ENCODE data around the gene ATG13. TPM values are rescaled to one million over a fixed set of nuclear protein-coding genes. Genes with fewer than 3 reads are reported as not detected.

ATG13 gene
- total RNA-seq, 6 experiments from 2014 or later: 64.2 to 94.0 (median 85.3) TPM

DNA sequence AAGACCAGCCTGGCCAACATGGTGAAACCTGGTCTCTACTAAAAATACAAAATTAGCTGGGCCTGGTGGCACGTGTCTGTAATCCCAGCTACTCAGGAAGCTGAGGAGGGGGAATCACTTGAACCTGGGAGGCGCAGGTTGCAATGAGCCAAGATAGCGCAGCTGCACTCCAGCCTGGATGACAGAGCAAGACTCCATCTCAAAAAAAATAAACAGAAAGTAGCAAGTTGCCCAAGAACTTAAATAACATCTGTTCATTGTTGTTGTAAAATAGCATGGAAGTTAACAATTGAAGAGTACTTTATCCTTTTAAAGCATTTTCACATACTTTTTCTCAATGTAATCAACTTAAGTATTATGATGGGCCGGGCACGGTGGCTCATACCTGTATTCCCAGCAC is 29.2 kb upstream of the ATG13 start:
- H3K4me3 Mint-ChIP-seq: no peak overlapping the region
- no peaks in the 10 kb centered on the region for H3K9me3 Mint-ChIP-seq
- no peak overlapping the region for H3K27ac Mint-ChIP-seq
- H3K36me3 Mint-ChIP-seq (ENCODE audit: low read depth): peaks cover 8% of the 10 kb centered on the region
- TF ChIP-seq, protein P1, sequence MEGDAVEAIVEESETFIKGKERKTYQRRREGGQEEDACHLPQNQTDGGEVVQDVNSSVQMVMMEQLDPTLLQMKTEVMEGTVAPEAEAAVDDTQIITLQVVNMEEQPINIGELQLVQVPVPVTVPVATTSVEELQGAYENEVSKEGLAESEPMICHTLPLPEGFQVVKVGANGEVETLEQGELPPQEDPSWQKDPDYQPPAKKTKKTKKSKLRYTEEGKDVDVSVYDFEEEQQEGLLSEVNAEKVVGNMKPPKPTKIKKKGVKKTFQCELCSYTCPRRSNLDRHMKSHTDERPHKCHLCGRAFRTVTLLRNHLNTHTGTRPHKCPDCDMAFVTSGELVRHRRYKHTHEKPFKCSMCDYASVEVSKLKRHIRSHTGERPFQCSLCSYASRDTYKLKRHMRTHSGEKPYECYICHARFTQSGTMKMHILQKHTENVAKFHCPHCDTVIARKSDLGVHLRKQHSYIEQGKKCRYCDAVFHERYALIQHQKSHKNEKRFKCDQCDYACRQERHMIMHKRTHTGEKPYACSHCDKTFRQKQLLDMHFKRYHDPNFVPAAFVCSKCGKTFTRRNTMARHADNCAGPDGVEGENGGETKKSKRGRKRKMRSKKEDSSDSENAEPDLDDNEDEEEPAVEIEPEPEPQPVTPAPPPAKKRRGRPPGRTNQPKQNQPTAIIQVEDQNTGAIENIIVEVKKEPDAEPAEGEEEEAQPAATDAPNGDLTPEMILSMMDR (IDR thresholded peaks at IDR 0.05): no peak
- no peaks in the 10 kb centered on the region for H3K27me3 Mint-ChIP-seq (ENCODE audit: insufficient read depth)
- peaks cover 38% of the 10 kb centered on the region for H3K4me1 Mint-ChIP-seq (ENCODE audit: low read depth)
- DNase-seq: no peak

DNA sequence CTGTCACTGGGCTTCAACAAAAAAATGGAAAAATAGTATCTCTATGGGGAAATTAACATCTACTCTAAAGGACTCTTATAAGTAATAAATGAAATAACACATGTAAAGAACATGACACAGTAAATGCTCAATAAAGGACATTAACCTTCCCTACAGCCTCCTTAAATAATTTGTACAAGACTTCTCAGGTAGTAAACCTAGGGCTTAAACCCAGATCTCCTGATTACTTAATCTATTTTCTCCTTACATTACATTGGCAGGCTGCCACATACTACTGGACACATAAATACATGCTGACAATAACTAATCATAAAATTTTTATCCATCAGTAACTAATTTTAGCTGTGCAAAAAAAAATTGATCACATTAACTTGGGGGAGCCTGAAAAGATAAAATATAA is 28.4 kb upstream of the ATG13 start:
- Mint-ChIP-seq H3K36me3 (ENCODE audit: low read depth) (peaks cover 10% of the 10 kb centered on the region), H3K9me3 (no peaks in the 10 kb centered on the region), H3K4me3 (no peak overlapping the region), H3K4me1 (ENCODE audit: low read depth) (peaks cover 41% of the 10 kb centered on the region), H3K27ac (peak overlapping the region; percentile 18; the same call in 1 of the 2 replicates), H3K27me3 (ENCODE audit: insufficient read depth) (no peaks in the 10 kb centered on the region)
- TF ChIP-seq, protein P1 (IDR thresholded peaks at IDR 0.05): no peak
- no peak for DNase-seq

DNA sequence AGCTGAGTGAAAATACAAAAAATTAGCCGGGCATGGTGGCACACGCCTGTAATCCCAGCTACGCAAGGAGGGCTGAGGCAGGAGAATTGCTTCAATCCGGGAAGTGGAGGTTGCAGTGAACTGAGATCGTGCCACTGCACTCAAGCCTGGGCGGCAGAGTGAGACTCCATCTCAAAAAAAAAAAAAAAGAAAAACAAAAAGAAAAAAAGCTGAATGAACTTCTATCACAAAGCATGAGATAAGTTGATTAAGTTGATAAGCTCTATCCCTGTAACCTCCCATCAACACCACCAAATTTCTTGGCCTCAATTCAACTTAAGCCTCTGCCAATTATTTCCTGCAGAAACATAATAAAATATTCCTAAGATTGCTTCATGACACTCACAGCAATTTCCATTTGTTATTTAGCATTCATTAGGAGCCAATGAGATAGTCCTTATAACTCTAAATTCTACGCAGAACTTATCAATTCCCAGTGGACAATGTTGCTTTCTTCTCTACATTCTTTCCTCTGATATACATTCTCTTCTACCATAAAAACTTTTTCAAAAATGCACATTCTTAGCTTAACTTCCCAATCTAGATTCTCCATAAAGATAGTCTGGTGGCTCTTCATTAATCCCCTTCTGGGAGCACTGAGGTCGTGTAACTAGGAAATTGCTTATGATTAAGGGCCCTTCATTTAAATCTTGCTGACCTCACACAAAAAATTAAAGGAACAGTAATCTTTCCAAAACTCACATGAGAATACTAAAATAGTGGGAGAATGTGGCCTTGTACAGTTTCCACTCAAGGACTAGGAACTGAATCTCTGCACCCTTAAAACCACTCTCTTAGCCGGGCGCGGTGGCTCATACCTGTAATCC is 26.4 kb upstream of the ATG13 start:
- Mint-ChIP-seq H3K4me1 (ENCODE audit: low read depth) (peaks cover 47% of the 10 kb centered on the region), H3K27me3 (ENCODE audit: insufficient read depth) (no peaks in the 10 kb centered on the region), H3K36me3 (ENCODE audit: low read depth) (peaks cover 10% of the 10 kb centered on the region), H3K4me3 (peak overlapping the region; percentile 38), H3K27ac (peak overlapping the region; percentile 2; the same call in 1 of the 2 replicates), H3K9me3 (no peaks in the 10 kb centered on the region)
- TF ChIP-seq, protein P1 (IDR thresholded peaks at IDR 0.05): no peak
- no peak for DNase-seq

DNA sequence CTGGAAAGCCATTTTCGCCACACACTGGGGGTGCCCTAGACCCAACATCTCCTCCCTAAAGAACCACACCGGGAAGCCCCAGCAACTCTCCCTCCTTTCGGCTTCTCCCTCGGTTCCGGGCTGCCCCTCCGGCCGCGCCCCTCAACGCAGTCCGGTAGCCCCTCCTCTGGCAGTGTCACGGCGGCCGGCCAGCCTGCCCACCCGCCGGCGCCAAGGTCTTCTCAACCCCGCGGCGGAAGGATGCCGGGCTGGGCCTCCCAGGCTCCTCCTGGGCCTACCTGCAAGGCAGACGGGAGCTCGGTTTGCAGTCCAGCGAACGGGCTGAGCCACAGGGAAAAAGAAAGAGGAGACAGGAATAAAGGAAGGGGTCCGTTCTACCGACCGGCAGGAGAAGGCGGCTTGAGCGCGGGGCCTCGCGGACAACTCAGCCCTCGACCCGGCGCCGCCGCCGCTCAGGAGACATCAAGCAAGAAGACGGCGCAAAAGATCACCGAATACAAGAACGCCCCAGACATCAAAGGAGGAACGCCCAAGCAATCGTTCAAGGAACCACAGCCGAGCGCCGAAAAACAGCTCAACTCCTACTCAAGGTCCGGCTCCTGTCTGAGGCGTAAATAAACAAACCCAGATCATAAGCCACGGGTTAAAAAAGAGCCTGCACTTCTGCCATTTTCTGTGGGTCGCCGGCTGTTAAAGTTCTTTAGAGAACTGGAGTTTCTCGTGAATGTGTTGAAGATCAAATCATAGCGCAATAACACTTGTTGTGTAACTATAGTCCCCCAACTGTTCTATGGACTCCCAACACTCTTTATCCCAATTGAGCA is 23.6 kb upstream of the ATG13 start, which contains the start of gene AMBRA1:
Gene AMBRA1 (minus strand): TSS at position 474 of the 824 bp plus-strand sequence. CDS start 45,643 bp downstream, outside the sequence.
- DNase-seq: peak; percentile 88
- peaks cover 46% of the 10 kb centered on the region for H3K4me1 Mint-ChIP-seq (ENCODE audit: low read depth)
- peak within 1 kb of the TSS; percentile 95 for H3K27ac Mint-ChIP-seq
- peaks cover 6% of the 10 kb centered on the region; the same call in 1 of the 2 replicates for H3K36me3 Mint-ChIP-seq (ENCODE audit: low read depth)
- no peaks in the 10 kb centered on the region for H3K9me3 Mint-ChIP-seq
- TF ChIP-seq, protein P1 (IDR thresholded peaks at IDR 0.05): no peak
- H3K4me3 Mint-ChIP-seq: peak within 1 kb of the TSS; percentile 99
- H3K27me3 Mint-ChIP-seq (ENCODE audit: insufficient read depth): no peaks in the 10 kb centered on the region; the same call in 1 of the 2 replicates

DNA sequence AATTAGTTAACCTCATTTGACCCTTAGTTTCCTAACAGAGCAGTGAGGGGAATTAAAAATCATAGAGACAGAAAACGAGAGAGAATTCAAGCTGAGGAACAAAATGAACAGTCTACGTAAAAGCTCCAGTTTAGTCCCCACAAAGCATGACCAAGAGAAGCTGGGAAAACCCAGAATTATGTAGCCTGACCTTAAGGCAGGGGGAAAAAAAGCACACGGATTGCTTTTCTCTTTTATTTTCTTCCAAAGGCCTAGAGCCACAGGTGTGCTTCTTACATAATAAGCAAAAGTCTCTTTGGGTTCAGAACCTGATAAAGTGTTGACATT is 23.0 kb upstream of the ATG13 start:
- Mint-ChIP-seq H3K9me3 (no peaks in the 10 kb centered on the region), H3K4me3 (peak overlapping the region; percentile 99), H3K36me3 (ENCODE audit: low read depth) (peaks cover 6% of the 10 kb centered on the region; the same call in 1 of the 2 replicates), H3K4me1 (ENCODE audit: low read depth) (peaks cover 40% of the 10 kb centered on the region), H3K27me3 (ENCODE audit: insufficient read depth) (no peaks in the 10 kb centered on the region; the same call in 1 of the 2 replicates), H3K27ac (peak overlapping the region; percentile 95)
- TF ChIP-seq, protein P1 (IDR thresholded peaks at IDR 0.05): no peak
- peak; percentile 3 for DNase-seq
